Naive thymus-derived CD8-positive, alpha-beta T cell (primary cell): ENCODE measurements around the gene MED9. TPM values are rescaled to one million over a fixed set of nuclear protein-coding genes. Genes with fewer than 3 reads are reported as not detected.

Source experiments
- ATAC-seq, 2 donors: fragments of 150-1000 bp; cut with Tn5 transposase in 1 of 2; sonication (Bioruptor Pico), chemical (Tn5 transposase) in 1 of 2; 1 replicate in 1 of 2; 2 replicates in 1 of 2; pipeline ENCODE4 v1.10.0; 2021; ENCODE audit warnings: mild to moderate bottlenecking in 2 of 2, moderate library complexity in 2 of 2
- POLR2A ChIA-PET: fragments of 350-600 bp; sonication (Branson Sonifier 250); formaldehyde crosslinking; loops from one replicate; lab custom pipeline; 2021; ENCODE audit warnings: antibody characterized with exemption; lab: Charles Lee
- DNase-seq, 10 donors: peaks; one replicate each; pipeline versions ENCODE4 v3.0.0 to v3.0.0-alpha.2; 2020 to 2022
- H3K27ac Mint-ChIP-seq, 10 donors: one replicate each; pipeline ENCODE4 v1.8.0; 2020 to 2022; ENCODE audit warnings: mild to moderate bottlenecking in 10 of 10, mixed read lengths in 10 of 10, moderate library complexity in 4 of 10, inconsistent platforms in 1 of 10
- H3K27me3 Mint-ChIP-seq, 5 donors: one replicate each; pipeline ENCODE4 v1.8.0; 2021 to 2022; ENCODE audit warnings: mixed read lengths in 5 of 5
- H3K36me3 Mint-ChIP-seq, 3 donors: one replicate each; pipeline ENCODE4 v1.8.0; 2020 to 2022; ENCODE audit warnings: mixed read lengths in 3 of 3, mild to moderate bottlenecking in 2 of 3, inconsistent platforms in 1 of 3
- H3K4me1 Mint-ChIP-seq, 4 donors: one replicate each; pipeline ENCODE4 v1.8.0; 2021 to 2022; ENCODE audit warnings: mixed read lengths in 4 of 4
- H3K4me3 Mint-ChIP-seq, 10 donors: one replicate each; pipeline ENCODE4 v1.8.0; 2020 to 2022; ENCODE audit warnings: mild to moderate bottlenecking in 10 of 10, mixed read lengths in 10 of 10, moderate library complexity in 6 of 10, inconsistent platforms in 1 of 10
- H3K9me3 Mint-ChIP-seq, 9 donors: one replicate each; pipeline ENCODE4 v1.8.0; 2020 to 2022; ENCODE audit warnings: mixed read lengths in 9 of 9, mild to moderate bottlenecking in 3 of 9, inconsistent platforms in 1 of 9, moderate library complexity in 1 of 9
- polyA plus RNA-seq, 3 donors: library from polyadenylated mRNA; unstranded; fragments of 300-500 nt; fragmentation: Illumina TruSeq; gene quantifications; one replicate each; pipeline ENCODE4 v1.2.3, GENCODE V29; 2021
- total RNA-seq, 8 experiments: library from RNA in 2 of 8; stranded (reverse) in 2 of 8; gene quantifications; one replicate each; pipeline ENCODE4 v1.2.3 and lab custom pipeline; 2021 to 2026

Gene MED9
- total and polyA plus RNA-seq, 5 experiments from 2014 or later, result 11.9 to 20.4 (median 17.4) TPM

DNA sequence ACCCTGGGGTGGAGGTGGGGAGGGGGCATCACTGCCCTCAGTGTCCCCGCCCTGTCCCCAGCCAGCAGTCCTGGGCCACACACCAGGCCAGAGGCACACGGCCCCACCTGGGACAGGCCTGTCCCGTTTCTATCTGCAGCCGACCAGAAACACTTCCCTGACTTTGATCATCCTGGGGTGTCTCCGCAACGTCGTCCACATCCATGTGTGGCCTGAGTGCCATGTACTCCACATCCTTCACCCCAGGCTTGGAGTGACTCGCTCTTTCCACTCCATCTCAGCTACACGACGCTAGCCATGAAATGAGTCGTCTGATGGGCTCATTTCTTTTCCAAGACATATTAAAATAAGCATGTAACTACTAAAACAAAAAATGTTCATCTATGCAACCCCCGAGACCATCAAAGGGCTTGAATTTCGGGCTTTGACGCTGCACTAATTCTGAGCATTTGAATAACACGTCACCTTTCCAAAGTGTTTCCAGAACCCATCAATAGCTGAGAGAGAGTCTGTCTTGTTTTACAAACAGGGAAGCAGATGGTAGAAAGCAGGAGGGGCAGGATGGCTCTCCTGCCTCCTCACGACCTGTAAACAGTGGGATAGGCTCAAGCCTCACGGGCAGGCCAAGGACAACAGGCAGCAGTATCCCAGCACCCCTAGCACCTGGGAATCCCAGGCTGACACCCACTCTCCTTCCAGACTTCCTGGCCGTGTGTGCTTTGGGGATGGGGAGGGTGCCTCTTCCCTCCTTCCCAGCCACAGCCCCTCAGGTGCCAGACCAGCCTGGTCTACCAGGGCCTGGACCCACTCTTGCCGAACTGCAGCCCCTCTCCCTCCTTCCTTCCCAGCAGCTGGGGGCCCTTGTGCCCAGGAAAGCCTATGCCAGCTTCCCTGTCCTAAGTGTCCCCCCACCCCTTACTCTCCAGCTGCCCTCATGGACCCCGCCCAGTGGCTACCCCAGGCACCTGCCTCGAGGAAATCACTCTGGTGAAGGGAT lies 39.4 kb downstream of the MED9 start:
- H3K4me3 Mint-ChIP-seq, result no peak overlapping the region
- no peaks in the 10 kb centered on the region for H3K27me3 Mint-ChIP-seq
- ATAC-seq (no peak), DNase-seq (no peak)
- H3K27ac Mint-ChIP-seq, result peak overlapping the region in 2 of 10 donors; percentile 11 to 63
- H3K4me1 Mint-ChIP-seq, result peaks cover 0 to 2% (median 0%) of the 10 kb centered on the region in 4 donors
- H3K9me3 Mint-ChIP-seq, result no peaks in the 10 kb centered on the region
- POLR2A ChIA-PET, result interaction anchor here (0.6 kb wide), 1 partner anchor 1128 kb away, joined by 3 read pairs; no protein-coding TSS in a partner anchor
- peaks cover 0 to 3% (median 0%) of the 10 kb centered on the region in 3 donors for H3K36me3 Mint-ChIP-seq

DNA sequence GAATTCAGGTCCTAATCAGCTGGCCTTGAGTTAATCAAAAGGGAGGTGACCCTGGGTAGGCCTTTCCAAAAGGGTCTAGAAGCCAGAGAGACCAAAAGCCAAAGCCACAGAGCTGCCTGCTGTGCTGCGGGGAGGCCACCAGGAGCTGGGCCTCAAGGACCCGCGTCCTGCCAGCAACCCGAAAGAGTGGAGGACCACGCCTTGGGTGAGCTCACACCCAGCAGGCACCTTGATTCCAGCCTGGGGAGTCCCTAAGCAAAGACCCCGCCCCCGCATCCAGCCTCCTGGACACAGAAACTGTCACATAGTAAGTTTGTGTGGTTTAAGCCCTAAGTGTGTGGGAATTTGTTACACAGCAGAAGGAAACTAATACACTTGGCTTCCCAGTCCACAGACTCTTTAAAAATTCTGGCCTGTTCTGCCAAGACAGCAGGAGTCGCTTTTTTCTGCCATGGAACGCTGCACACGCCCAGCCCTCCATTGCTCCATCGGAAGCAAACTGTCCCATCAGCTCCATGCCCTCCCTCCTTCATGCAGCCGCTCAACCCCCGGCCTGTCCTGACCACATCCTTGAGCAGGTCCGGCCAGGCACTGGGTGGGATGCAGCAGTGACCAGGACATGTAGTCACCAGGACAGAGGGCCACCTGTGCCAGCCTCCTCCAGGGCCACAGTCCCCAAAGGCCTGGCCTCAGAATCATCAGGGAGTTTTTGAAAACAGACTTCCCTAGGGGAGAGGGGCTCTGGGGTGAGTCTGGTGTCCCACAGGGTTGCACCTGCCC lies 40.3 kb downstream of the MED9 start:
- no peaks in the 10 kb centered on the region for H3K27me3 Mint-ChIP-seq
- H3K36me3 Mint-ChIP-seq, result peaks cover 0 to 3% (median 0%) of the 10 kb centered on the region in 3 donors
- no peaks in the 10 kb centered on the region for H3K9me3 Mint-ChIP-seq
- H3K4me3 Mint-ChIP-seq, result no peak overlapping the region
- POLR2A ChIA-PET, result interaction anchor here (0.6 kb wide), 1 partner anchor 1129 kb away, joined by 3 read pairs; no protein-coding TSS in a partner anchor
- DNase-seq (peak in 1 of 10 donors; percentile 21), ATAC-seq (no peak)
- H3K27ac Mint-ChIP-seq, result no peak overlapping the region
- H3K4me1 Mint-ChIP-seq, result no peaks in the 10 kb centered on the region

DNA sequence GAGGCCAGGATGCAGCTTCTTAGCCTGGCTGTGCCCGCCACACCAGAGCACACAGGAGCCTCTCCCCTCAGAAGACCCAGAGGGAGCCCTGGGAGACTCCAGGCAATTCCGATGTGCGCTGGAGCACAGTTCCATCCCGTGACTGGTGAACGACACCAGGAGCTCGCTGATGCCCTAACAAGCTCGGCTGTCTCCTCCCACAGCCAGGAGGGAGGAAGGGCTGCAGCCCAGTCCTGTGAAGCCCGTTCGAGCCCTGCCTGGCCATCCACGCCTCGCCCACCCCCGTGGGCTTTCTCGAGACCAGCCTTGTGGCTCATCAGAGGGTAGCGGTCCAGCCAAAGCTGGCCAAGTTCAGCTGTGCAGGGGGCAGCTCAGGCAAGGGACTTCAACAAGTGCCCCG lies 41.2 kb downstream of the MED9 start:
- Mint-ChIP-seq H3K27ac (no peak overlapping the region), H3K4me1 (no peaks in the 10 kb centered on the region), H3K27me3 (no peaks in the 10 kb centered on the region), H3K4me3 (no peak overlapping the region), H3K9me3 (no peaks in the 10 kb centered on the region), H3K36me3 (peaks cover 0 to 3% (median 0%) of the 10 kb centered on the region in 3 donors)
- ATAC-seq, result no peak
- DNase-seq, result no peak
- POLR2A ChIA-PET, result no interaction called here

DNA sequence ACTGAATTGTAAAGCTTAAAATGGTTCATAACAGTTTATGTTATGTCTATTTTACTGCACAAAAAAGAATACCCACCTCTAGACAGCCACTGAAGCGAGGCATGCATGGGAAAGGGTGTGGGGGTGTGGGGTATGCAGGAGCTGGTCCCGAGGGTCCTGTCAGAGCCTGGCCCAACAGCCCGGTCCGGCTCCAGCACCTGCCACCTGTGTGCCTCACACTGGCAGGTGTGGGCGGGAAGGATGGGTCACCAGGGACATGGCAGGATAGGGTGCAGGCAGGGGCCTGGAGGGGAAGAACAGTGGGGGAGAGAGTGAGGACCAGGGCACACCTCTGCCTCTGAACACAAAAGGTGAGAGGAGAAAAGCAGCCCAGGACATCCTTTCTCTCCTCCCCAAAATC lies 42.2 kb downstream of the MED9 start:
- H3K27me3 Mint-ChIP-seq, result no peaks in the 10 kb centered on the region
- no peak overlapping the region for H3K27ac Mint-ChIP-seq
- H3K4me1 Mint-ChIP-seq, result peaks cover 0 to under 1% (median 0%) of the 10 kb centered on the region in 4 donors
- no peak overlapping the region for H3K4me3 Mint-ChIP-seq
- H3K9me3 Mint-ChIP-seq, result no peaks in the 10 kb centered on the region
- POLR2A ChIA-PET, result no interaction called here
- ATAC-seq, result no peak
- peak in 1 of 10 donors; percentile 23 for DNase-seq
- peaks cover 0 to 3% (median 0%) of the 10 kb centered on the region in 3 donors for H3K36me3 Mint-ChIP-seq

DNA sequence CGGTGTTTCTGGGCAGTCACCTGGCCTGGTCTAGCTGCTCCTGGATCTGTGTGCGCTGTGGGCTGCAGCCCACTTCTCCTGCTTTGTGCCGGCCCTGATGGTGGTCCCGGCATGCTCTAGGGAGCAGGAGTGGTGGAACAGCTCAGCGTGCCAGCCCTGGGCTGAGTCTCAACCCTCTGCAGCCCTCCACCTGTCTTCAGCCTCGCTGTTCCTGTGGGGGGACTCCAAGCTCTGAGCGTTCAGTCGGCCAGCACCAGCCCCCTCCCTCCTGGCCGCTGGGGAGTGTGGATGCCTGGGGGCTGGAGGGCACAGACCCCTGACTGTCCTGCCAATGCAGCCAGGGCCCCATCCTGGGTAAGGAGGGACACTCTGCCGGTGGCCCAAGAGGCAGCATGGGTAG lies 43.1 kb downstream of the MED9 start:
- DNase-seq (no peak), ATAC-seq (no peak)
- POLR2A ChIA-PET, result no interaction called here
- Mint-ChIP-seq H3K9me3 (no peaks in the 10 kb centered on the region), H3K27me3 (no peaks in the 10 kb centered on the region), H3K4me3 (no peak overlapping the region), H3K36me3 (peaks cover 0 to 3% (median 0%) of the 10 kb centered on the region in 3 donors), H3K27ac (no peak overlapping the region), H3K4me1 (peaks cover 0 to 2% (median 0%) of the 10 kb centered on the region in 4 donors)

DNA sequence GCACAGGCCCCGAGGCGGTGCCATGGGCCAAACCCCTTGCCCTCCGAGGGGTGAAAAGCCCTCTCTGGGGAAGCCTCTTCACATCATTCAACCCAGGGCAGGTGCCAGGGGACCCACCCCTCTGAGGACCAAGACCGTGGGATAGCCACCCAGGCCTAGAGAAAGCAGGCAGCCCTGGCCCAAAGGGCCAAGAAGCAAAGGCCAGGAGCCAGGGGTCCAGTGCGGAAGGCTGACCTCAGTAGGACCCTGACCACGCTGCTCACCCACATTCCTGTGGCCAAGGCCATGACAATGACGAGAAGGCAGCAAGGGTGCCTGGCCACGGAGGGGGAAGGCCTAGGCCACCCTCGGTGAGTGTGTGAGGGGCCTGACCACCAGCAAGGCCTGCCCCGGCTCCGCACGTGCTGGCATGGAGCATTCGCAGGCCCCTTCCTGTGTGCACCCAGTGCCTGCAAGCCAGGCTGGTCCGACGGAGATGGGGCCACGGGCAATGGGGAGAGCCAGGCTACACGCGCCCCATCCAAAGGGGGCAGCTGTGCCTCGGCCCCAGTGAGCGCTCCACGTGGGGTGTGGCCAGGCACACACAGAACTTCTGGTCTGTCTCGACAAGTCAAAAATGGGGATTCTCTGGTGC lies 43.9 kb downstream of the MED9 start:
- POLR2A ChIA-PET, result no interaction called here

DNA sequence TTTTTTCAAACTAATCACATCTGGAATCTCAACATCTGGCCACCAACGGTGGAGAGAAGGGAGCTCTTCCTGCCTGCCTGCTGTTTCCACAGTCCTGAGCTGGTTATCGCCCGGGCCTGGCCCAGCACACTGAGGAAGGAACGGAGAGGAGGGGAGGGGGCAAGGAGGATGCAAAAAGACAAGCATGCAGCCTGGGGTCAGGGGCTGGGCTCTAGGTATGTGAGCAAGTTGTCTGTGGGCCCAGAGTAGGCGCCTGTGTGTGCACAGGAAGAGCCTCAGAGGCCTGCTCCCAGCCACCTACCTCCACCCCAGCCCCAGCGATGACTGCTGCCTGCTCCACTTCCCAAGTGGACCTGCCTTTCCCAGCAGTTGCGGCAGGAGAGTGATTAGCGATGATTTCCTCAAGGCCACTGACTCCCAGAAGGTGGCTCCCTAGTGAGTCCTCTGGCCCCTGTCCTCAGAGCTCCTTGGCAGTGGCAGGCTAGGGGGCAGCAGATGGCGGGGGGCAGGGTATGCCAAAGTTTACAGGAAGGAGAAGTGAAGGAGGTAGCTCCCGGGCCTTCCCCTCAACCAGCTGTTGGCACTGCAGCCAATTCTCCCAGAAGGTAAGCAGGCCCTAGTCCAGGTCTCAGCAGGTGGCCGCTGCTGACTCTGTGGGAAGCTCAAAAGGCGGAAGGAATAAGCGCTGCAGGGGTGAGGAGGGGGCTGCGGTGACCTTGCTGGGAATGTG lies 46.4 kb downstream of the MED9 start:
- DNase-seq (no peak), ATAC-seq (no peak)
- H3K27me3 Mint-ChIP-seq, result no peaks in the 10 kb centered on the region
- no peaks in the 10 kb centered on the region for H3K36me3 Mint-ChIP-seq
- POLR2A ChIA-PET, result no interaction called here
- H3K27ac Mint-ChIP-seq, result no peak overlapping the region
- no peak overlapping the region for H3K4me3 Mint-ChIP-seq
- H3K9me3 Mint-ChIP-seq, result no peaks in the 10 kb centered on the region
- H3K4me1 Mint-ChIP-seq, result peaks cover 0 to 3% (median under 1%) of the 10 kb centered on the region in 4 donors

More for the DNA sequence above, 43.9 kb downstream of the MED9 start:
- Mint-ChIP-seq H3K9me3 (no peaks in the 10 kb centered on the region), H3K4me1 (peaks cover 0 to 3% (median under 1%) of the 10 kb centered on the region in 4 donors), H3K4me3 (no peak overlapping the region), H3K36me3 (peaks cover 0 to 3% (median 0%) of the 10 kb centered on the region in 3 donors), H3K27me3 (no peaks in the 10 kb centered on the region), H3K27ac (no peak overlapping the region)
- DNase-seq (peak in 1 of 10 donors; percentile 53), ATAC-seq (no peak)

DNA sequence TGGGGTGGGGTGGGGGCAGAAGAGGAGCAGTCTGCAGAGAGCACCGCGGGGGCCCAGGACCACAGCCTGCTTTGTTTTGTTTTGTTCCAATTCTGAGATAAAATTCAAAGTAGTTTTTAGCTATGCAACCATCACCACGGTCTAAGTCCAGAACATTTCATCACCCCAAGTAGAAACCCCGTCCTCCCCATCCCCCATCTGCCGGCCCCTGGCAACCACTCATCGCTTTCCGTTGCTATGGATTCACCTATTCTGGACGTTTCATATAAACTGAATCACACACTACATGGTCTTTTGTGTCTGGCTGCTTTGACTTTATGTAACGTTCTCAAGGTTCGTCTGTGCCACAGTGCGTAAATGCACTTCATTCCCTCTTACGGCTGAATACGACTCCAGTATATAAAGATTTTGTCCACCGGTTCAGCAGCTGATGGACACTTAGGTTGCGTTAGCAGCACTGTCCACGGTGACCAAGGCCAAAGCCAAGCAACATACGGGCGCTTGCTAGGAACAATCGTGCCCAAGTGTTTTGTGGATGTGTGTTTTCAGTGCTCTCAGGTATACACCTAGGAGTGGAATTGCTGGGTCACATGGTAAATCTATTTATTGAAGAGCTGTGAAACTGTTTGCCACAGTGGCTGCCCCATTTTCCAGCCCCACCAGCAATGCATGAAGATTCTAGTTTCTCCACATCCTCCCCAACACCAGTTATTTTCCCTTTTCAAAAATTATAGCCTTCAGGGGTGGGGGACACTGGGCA lies 47.1 kb downstream of the MED9 start:
- Mint-ChIP-seq H3K9me3 (no peaks in the 10 kb centered on the region), H3K4me1 (peaks cover 0 to 3% (median under 1%) of the 10 kb centered on the region in 4 donors), H3K36me3 (no peaks in the 10 kb centered on the region), H3K27me3 (no peaks in the 10 kb centered on the region), H3K27ac (peak overlapping the region in 3 of 10 donors; percentile 57 to 72 (median 72)), H3K4me3 (no peak overlapping the region)
- ATAC-seq, result no peak
- POLR2A ChIA-PET, result no interaction called here
- peak in 1 of 10 donors; percentile 52 for DNase-seq

DNA sequence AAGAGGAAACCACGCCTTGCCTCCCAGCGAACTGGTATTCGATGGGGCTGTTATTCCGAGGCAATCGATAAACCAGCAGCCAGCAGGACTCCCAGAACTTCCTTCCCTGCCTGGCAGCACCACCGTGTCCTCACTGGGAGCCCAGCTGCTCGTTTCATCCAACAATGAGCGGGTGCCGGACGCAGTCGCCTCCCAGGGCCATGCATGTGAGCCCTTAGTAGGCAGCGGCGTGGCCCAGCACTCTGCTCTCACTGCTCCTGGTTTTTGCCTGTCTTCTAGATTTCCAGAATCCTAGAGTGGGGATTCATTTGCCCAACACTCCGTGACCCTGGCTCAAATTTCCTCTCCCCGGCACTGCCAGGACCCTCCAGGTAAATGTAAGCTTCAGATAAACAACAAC lies 48.5 kb downstream of the MED9 start:
- Mint-ChIP-seq H3K4me3 (no peak overlapping the region), H3K4me1 (peaks cover 0 to 3% (median under 1%) of the 10 kb centered on the region in 4 donors), H3K36me3 (no peaks in the 10 kb centered on the region), H3K9me3 (no peaks in the 10 kb centered on the region), H3K27me3 (no peaks in the 10 kb centered on the region), H3K27ac (peak overlapping the region in 1 of 10 donors; percentile 18)
- POLR2A ChIA-PET, result no interaction called here
- peak in 1 of 10 donors; percentile 8 for DNase-seq
- ATAC-seq, result no peak

DNA sequence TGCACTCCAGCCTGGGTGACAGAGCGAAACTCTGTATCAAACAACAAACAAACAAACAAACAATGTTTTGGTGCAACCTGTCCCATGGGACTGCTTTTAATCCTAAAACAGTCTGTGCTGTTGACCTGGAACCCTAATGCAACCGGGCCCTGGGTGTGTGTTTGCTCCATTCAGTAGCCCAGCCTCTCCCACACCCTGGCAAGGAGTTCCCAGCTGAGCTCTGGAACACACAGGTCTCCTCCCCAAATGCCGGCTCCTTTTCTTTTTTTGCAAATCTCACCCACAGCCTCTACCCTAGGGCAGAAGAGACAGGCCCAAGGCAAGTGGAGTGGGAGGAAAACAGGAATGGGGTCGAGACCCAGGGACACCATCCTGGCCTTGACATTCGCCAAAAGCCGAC lies 49.2 kb downstream of the MED9 start:
- no peak overlapping the region for H3K4me3 Mint-ChIP-seq
- no peak for ATAC-seq
- DNase-seq, result no peak
- H3K27ac Mint-ChIP-seq, result no peak overlapping the region
- H3K4me1 Mint-ChIP-seq, result peaks cover 0 to 3% (median under 1%) of the 10 kb centered on the region in 4 donors
- no peaks in the 10 kb centered on the region for H3K36me3 Mint-ChIP-seq
- H3K9me3 Mint-ChIP-seq, result no peaks in the 10 kb centered on the region
- no peaks in the 10 kb centered on the region for H3K27me3 Mint-ChIP-seq
- POLR2A ChIA-PET, result interaction anchor here (0.6 to 0.7 kb wide), 2 partner anchors 52 to 77 kb away, joined by 3 read pairs; no protein-coding TSS in a partner anchor

DNA sequence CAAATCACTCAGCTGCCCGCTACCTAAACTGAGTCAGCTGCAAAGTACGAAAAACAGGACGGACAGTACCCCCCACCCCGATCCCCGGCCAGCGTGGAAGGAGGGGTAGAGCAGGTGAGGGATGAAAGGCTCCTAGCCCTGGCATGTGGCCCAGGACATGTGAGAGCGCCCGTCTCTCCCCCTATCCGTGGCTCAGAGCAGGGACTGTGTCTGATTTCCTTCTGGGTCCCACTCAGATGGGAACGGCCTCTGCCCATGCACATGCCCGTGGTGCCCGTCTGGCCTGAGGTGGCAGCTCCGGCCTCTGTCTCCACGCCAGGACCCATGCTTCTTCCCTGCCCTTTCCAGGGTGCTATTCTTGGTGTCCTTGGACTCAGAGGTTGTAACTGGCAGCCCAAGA lies 49.6 kb downstream of the MED9 start:
- H3K36me3 Mint-ChIP-seq, result no peaks in the 10 kb centered on the region
- H3K27me3 Mint-ChIP-seq, result no peaks in the 10 kb centered on the region
- no peak overlapping the region for H3K4me3 Mint-ChIP-seq
- ATAC-seq (no peak), DNase-seq (no peak)
- H3K9me3 Mint-ChIP-seq, result no peaks in the 10 kb centered on the region
- no peak overlapping the region for H3K27ac Mint-ChIP-seq
- POLR2A ChIA-PET, result interaction anchor here (0.6 to 0.7 kb wide), 2 partner anchors 51 to 78 kb away, joined by 3 read pairs; no protein-coding TSS in a partner anchor
- H3K4me1 Mint-ChIP-seq, result peaks cover 0 to 3% (median under 1%) of the 10 kb centered on the region in 4 donors
